IPS-NIHi11 (cell line): ENCODE data around the gene RIMKLB.
"Not testable (repeated sequence)": the region's sequence is repeated elsewhere in the genome, so short reads cannot be mapped to it uniquely, and the experiment has no call there.

Experiments
- DNase-seq: peaks from one replicate; pipeline ENCODE4 v3.0.0; 2012; ENCODE audit warnings: mixed read lengths, low spot score

The RIMKLB gene

DNA sequence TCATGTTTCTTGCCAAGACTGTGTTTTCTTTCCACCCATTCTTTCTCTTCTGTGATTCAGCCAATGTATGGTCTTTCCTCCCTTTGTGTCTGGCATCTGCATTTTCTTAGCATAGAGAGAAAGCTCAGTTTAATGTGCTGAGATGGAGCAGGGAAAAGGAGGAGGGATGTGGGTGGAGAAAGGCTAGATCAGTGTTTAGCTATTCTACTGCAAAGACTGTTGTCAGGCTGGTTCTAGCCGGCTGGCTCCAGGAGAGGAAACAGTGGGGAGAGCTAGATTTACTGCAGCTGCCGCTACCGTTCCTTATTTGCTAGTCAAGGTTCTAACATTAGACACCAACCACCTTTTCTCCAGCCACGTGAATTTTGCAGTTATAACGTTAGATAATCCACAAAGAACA lies 5.2 kb upstream of the RIMKLB start:
- peak; percentile 85 for DNase-seq

DNA sequence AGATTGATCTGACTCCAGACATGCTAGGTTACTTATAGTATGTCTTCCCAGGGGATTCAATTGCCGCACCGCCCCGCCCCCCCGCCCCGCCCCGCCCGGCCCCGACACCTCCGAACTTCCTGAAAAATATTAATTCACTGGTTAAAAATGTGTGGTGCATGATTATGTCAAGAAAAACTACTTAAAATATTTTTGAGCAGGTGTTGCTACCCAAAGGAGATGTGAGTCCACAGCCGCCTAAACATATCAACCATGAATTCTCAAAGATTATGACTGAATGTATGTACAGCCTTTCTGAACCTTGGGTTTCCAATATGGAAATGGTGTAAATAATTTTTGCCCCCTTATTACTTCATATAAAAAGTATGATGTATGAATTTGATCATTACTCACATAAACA lies 2.7 kb upstream of the RIMKLB start:
- no peak for DNase-seq

DNA sequence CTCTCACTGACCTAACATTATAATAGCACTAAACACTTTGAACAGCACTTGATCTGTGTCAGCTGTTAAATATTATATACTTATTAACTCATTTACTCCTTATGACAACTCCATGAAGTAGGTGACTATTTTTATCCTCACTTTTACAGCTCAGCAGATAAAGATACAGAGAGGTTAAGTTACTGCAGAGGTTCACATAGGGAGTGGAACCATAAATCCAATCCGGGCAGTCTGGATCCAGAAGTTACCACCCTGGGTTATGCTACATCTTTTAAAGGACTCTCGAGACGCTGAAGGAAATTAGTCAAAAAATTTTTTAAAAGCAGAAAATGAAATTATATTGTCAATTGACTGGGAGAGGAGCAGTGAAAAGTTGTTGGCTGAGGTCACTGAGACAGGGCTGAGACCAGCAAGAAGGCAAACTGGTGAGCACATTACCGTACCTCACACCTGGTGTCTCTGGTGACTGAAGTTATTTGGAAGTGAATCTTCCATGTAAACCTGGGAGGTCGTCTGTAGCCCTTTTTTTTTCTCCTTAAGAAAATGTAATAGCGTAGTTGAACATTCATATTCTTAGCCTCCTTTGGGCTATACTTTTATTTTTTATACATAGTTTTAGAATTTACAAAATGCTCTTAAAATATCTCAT lies 1.2 kb upstream of the RIMKLB start:
- no peak for DNase-seq

DNA sequence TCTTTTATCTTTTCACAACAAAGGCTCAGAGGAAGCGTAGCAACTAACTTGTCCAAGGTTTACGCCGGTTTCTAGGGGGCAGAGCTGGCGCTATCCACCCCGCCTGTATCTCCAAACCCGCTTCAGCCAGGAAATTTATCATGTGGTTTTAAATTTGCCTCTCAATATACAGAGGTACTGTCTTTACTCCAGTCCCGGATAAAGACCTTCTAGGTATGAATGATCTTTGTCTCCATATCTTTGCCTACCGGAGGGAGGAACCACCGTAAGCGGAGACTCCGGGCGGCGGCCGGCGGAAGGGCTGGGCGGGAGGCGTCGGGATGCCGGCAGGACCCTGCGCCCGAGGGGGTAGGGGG lies 693 bp upstream of the RIMKLB start:
- no peak for DNase-seq

DNA sequence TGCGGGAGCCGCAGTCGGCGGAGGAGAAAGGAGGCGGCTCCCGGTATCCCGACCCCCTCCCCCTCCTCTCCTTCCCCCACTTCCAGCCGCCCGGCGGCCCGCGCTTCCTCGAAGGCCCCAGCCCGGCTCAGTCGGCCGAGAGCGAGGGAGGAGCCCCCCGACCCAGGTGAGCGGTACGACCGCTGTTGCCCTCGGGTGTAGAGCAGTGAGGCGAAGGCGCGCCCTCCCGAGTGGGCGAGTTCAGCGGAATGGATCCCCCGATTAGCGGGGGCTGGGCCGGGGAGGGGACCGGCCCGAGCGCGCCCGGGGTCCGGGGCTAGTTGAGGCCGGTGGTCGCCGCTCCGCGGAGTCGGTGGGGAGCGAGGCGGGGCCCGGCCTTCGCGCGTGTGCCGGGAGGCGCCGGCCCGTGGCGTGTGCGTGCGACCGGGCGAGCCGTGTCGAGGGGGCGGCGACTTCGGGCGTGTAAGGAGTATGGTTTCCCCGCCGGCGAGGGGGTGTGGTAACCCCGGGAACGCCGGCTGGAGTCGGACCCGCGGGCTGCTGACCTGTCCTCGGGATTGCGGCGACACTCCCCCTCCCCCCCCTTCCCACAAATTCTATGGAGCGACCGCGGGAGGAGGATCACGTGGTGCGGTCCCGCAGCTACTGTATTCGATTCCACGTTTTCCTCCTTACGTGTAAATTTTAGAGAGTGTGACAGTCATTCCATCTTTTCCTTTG lies 501 bp downstream of the RIMKLB start:
- DNase-seq = peak; percentile 79

DNA sequence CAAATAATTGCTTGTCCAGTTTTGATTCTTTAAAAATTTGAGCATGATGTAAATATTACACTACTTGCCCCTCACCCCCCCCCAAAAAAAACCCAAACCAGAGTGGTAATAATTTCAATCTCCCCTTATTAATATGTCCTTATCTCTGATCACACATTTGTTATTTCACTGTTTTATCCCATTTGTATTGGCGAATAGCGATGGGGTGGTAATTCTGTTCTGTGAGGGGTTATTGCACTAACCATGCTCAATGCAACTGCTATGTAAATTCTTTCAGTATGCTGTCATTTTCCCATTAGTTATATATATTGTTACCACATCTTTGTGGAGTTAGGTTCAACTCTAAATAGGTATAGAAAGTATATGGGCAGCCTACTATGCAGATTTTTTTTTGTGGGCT lies 1.1 kb downstream of the RIMKLB start:
- DNase-seq = no peak

DNA sequence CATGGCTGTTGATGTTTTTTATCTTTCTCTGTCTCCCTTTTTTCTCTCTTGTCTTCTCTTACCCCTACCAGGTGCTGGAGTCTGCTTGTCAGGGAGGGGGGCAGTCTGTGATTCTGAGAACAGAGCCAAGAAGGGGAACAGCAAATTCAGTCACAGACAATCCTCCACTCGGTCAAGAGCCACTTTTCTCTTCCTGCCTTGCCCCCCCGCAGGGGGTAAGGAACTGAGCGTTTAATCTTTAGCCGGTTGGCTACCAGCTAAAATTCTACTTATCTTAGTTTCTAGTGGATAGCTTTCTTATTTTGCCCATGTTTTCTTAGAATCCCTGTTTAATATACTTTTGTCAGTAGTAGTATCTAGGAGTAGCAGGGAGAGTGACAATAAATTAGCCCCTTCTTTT lies 1.9 kb downstream of the RIMKLB start:
- DNase-seq = no peak

DNA sequence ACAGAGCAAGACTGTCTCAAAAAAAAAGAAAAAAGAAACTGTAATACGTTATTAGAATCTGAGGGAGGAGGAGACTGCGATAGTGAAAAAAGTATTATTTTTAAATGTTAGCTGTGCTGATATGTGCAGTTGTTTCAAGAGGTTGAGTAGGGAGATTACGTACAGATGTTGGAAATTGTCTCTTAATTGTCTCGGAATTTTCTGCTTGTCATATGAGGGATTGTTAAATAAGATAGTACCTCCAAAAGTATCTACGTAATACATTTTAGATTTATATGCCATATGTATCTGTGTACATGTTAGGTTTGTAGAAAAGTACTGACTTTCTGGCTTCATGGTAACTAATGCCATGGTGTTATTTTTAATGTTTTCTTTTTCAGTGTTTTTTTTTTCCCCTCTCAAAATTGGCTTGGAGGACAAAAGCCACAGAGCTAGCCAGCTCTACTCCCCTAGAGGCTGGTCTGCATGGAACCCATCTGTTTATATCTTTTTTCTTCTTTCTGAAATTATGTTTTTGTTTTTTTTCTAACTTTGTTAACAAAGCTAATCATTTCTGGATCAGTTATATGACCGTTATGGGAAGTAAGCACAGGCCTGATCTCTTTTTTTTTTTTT lies 3.4 kb downstream of the RIMKLB start:
- no peak for DNase-seq

DNA sequence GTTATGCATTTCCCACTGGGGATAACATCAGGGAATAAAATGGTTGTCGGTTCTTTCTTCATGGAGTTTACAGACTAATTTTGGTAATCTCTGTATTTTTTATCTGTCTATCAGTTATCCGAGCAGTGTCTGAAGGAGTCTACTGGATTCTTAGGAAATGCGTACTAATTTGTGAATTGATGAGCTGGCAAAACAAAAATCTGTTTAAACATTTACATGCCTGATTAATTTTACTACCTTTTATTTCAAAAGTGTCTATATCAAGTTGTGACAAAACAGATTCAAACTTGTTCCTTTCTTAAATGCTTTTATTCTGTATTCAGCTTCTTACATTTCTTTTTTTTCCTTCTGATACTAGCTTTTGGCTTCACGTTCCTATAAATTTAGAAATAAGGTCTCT lies 4.4 kb downstream of the RIMKLB start:
- no peak for DNase-seq

DNA sequence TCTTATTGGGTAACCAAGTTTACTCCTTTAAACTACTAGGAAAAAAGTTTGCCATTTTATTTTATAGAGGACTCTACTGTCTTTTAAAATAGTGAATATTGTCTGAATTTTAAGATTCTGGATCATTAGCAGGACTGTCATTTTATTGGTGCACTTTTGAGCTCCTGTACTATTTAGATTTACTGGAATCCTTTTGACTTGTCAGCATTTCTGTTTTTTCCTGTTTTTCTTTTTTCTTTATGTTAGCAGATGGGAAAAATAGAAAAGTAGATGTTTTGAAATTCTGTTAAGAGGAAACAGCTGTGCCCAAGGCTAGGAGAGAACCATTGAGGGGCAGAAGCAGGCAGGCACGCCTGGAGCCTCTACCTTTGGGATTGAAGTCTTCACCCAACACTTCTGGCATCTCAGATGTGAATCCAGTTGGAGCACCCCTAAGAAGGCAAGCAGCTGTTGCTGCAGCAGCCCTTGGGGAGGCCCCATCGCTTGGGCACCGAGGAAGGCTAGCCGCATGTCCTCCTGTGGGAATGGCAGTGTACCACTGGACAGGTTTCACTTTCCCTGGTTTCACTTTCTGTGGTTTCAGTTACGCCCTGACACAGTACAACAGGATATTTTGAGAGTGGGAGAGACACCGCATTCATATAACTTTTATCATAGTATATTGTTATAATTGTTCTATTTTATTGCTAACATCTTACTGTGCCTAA lies 11.5 kb downstream of the RIMKLB start:
- no peak for DNase-seq

DNA sequence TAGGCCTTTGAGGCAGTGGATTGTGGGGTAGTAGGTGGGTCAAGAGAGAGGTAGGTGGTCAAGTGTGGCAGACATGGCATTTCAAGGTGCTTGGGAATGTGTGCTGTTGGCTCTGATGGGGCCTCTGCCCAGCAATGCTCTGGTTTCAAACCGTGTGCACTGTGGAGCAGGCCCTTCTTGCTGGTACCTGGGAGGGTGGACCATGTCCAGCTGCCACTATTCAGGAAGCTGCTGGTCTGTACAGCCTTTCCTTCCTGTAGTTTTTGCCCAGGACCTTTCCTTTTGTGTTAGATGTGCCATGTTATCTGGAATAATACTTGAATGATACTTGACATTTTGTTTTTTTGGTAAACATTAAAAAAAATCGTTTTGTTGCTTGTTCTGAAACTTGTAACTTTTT lies 14.8 kb downstream of the RIMKLB start:
- no peak for DNase-seq

DNA sequence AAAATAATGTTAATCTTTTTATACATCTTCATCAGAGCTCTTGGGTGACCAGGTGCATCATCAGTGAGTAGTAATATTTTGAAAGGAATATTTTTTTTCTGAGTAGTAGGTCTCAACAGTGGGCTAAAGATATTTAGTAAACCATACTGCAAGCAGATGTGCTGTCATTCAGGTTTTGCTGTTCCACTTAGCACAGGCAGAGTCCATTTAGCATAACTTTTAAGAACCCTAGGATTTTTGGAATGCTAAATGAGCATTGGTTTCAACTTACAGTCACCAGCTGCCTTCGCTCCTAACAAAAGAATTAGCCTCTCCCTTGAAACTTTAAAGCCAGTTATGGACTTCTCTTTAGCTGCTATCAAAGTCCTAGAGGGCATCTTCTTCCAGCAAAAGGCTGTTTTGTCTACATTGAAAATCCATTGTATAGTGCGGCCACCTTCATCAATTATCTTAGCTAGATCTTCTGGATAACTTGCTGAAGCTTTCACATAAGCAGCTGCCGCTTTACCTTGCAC lies 24.6 kb downstream of the RIMKLB start:
- DNase-seq = no peak

DNA sequence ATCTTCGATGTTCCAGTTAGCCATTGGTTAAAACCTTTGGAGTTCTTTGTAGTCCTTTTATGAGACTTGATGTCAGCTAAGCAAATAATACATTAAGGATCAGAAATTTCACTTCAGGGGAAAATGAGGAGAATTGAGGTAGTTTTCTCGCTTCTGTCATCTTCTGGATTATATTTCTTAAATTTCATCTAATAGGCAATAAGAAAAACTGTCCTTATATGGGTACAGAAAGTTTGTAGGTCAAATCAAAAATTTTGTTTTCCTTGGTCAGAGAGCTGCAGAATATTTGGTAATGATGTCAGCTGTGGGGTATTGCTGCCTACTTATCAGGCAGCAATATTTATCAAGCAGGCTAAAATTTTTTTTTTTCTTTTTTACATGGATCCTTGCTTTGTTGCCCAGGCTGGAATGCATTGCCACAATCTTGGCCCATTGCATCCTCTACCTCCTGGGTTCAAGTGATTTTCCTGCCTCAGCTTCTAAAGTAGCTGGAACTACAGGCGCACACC lies 37.1 kb downstream of the RIMKLB start:
- no peak for DNase-seq

DNA sequence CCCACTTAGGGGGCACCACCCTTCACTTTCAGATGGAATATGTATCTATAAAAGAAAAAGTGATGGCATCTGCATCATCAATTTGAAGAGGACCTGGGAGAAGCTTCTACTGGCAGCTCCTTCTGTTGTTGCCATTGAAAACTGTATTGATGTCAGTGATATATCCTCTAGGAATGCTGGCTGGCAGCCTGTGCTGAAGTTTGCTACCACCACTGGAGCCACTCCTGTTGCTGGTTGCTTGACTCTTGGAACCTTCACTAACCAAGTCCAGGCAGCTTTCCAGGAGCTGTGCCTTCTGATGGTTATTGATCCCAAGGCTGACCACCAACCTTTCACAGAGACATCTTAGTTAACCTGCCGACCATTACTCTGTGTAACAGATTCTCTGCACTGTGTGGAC lies 44.7 kb downstream of the RIMKLB start:
- no peak for DNase-seq

DNA sequence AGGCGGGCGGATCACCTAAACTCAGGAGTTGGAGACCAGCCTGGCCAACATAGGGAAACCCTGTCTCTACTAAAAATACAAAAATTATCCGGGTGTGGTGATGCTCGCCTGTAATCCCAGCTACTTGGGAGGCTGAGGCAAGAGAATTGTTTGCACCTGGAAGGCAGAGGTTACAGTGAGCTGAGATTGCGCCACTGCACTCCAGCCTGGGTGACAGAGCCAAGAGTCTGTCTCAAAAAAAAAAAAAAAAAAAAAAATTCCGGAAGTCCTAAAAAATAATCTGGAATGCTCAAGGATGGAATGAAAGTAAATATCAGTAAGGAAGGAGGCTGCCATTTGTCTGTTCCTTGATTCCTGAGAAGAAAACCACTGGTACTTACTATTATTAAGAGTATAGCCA lies 45.3 kb downstream of the RIMKLB start:
- not testable (repeated sequence) for DNase-seq

DNA sequence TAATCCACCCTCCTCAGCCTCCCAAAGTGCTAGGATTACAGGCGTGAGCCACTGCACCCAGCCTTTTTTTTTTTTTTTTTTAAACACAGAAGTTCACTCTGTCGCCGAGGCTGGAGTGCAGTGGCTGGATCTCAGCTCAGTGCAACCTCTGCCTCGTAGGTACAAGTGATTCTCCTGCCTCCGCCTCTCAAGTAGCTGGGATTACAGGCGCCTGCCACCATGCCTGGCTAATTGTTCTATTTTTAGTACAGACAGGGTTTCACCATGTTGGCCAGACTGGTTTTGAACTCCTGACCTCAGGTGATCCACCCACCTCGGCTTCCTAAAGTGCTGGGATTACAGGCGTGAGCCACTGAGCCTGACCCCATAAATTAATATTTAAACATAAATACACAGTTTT lies 47.8 kb downstream of the RIMKLB start:
- DNase-seq = not testable (repeated sequence)

DNA sequence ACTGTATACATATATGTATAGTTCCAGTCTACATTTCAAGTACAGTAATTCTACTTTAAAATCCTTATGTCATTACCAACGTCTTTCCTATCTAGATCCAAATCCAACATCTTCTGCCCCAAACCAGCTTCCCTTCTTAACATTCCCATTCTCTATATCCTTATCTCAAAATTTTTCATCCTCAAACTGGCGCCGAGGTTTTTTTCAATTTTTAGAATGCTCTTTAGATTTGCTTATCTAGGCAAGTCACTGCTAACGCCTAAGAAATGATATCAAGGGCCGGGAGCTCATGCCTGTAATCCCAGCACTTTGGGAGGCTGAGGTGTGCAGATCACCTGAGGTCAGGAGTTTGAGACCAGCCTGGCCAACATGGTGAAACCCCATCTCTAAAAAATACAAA lies 48.3 kb downstream of the RIMKLB start:
- DNase-seq = no peak

DNA sequence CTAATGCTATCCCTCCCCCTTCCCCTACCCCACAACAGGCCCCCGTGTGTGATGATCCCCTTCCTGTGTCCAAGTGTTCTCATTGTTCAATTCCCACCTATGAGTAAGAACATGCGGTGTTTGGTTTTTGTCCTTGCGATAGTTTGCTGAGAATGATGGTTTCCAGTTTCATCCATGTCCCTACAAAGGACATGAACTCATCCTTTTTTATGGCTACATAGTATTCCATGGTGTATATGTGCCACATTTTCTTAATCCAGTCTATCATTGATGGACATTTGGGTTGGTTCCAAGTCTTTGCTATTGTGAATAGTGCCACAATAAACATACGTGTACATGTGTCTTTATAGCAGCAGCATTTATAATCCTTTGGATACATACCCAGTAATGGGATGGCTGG lies 62.3 kb downstream of the RIMKLB start:
- DNase-seq = not testable (repeated sequence)

DNA sequence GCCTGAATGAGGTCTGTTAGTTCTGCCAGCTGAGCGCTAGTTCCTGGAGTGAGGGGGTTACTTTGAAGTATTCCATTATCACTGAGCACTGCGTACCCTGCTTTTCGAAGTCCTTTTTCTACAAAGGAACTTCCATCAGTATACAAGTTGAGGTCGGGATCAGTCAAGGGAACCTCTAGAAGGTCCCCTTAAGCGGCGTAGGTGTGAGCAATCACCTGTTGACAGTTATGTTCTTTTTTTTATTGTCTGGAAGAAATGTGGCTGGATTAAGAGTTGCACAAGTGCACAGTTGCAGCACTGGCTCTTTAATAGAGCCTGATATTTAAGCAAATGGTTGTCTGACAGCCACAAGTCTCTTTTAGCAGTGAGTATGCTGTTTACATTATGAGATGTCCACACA lies 64.9 kb downstream of the RIMKLB start:
- not testable (repeated sequence) for DNase-seq

DNA sequence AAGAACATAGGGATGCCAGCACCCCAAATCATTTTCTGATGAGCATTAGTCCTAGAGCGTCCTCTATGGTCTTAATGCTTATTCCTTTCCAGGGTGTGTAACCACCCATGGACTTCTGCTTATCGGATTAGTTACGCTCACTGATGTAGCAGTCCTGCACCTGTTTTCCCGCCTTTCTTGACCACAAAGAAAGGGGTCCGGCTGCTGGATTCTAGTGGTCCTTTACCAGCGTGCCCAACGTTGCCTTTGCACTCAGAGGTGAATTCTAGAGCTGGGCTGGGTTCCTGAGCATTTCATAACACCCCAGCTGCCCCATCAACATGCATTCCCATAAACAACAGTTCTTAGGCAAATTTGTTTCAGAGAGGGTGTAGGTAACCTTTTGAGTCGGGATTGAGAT lies 68.3 kb downstream of the RIMKLB start:
- not testable (repeated sequence) for DNase-seq

DNA sequence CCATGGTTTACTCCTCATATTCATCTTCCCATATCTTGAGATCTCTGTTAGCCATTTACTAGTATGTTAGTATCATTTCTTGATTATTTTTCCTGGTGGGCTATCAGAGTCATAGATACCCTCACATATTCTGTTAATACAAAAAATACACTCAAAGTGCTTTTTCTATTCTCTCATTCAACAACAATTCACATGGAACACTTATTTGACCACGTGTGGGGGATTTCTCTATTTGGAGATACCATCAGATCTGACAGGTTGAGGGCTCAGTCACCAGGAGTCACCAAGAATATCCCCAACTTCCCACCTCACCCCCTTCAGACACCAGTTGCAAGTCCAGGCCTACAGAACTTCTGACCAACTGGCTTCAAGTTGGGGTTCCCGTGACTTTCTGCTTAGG lies 72.7 kb downstream of the RIMKLB start:
- no peak for DNase-seq

DNA sequence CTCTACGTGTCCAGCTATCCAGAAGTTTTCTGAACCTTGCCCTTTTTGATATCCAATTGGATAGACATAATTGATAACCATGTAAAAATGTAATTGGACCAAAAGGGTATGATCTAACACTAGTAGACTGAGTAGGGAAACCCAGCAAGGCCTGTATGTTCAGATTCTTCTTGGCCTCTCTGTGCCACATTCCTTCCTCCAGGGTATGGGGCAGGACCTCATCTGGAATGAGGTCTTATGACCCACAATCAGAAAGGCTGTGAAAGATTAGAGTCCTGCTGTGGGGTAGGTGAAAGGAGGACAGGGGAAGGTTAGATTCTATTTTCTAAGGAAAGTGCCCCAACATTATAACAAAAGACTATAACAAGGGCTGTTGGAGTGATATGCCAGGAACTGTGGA lies 73.3 kb downstream of the RIMKLB start:
- DNase-seq = no peak

DNA sequence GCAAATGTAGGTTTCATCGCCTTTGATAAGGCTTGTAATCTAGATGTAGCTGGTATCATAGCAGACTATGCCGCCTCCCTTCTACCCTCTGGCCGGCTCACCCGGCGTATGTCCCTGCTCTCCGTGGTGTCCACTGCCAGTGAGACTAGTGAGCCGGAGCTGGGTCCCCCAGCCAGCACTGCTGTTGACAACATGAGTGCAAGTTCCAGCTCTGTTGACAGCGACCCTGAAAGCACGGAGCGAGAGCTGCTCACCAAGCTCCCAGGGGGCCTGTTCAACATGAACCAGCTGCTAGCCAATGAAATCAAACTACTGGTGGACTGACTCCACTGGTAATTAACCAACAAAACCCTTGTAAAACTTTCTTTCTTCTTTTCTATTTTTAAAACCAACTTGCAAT lies 75.7 kb downstream of the RIMKLB start:
- DNase-seq = no peak
